Measurements from ENCODE around the gene PCCA. TPM values are rescaled to one million over a fixed set of nuclear protein-coding genes. Genes with fewer than 3 reads are reported as not detected.

PCCA gene
- polyA plus RNA-seq, 1 experiment = 3.0 TPM

DNA sequence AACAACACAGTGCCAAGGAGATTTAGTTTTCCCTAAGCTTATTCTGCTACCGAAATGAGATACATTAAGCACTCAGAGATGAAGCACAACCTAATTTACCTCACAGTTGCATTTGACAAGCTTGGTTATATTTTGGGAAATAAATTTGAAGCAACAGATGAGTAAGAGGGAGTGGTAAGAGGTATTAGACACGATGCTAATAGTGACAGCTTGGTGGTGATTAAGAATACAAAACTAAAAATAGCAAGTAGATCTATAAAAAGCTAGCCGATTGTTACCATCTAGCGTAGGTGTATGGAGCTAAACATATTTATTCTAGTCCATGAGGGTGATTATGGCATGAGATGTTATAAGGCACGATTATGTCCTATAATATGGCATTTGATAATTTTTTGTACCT lies 208.5 kb downstream of the PCCA start:
- TF ChIP-seq CTCF (IDR thresholded peaks at IDR 0.05; ENCODE audit: insufficient read depth, low read depth, low read length) = no peak
- H3K36me3 ChIP-seq (ENCODE audit: control insufficient read depth, insufficient read depth, low read length) = no peaks in the 10 kb centered on the region
- DNase-seq (ENCODE audit: low read depth) = no peak
- CTCF ChIA-PET = interaction anchor here (0.6 to 0.7 kb wide), 4 partner anchors 11 to 83 kb away, joined by 3 to 4 read pairs (median 4); no protein-coding TSS in a partner anchor
- POLR2A ChIA-PET = no interaction called here
- H3K4me3 ChIP-seq (ENCODE audit: low read depth, low read length) = no peak overlapping the region
- no peaks in the 10 kb centered on the region for H3K27me3 ChIP-seq (ENCODE audit: control insufficient read depth, insufficient read depth, low read length)

DNA sequence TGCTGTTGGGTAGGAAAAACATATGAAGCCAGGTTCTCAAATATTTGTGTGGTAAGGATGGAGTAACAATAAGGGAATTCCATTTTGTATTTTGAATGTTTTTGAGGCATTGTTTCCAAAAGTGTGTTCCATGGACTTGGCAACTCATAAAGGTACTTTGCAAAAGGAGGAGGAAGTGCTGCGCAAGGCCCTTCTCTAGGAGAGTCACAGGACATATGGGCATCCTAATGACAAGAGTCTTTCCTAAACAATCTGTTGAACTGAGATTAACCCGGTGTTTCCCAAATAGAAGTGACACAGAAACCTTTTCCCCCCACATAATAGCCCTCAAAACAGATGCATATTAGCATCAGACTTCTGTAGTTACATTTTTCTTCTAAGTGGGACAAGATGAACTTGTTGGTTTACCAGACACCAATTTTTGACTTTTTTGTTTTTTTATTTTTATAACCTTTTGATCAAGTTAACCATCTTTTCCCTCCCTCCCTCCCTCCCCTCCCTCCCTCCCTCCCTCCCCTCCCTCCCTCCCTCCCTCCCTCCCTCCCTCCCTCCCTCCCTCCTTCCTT lies 209.3 kb downstream of the PCCA start:
- CTCF ChIA-PET = interaction anchor here (0.6 to 0.9 kb wide), 3 partner anchors 12 to 64 kb away, joined by 3 to 5 read pairs (median 4); no protein-coding TSS in a partner anchor
- DNase-seq (ENCODE audit: low read depth) = no peak
- Histone ChIP-seq H3K27me3 (ENCODE audit: control insufficient read depth, insufficient read depth, low read length) (no peaks in the 10 kb centered on the region), H3K36me3 (ENCODE audit: control insufficient read depth, insufficient read depth, low read length) (no peaks in the 10 kb centered on the region), H3K4me3 (ENCODE audit: low read depth, low read length) (no peak overlapping the region)
- POLR2A ChIA-PET = no interaction called here
- no peak for TF ChIP-seq CTCF (IDR thresholded peaks at IDR 0.05; ENCODE audit: insufficient read depth, low read depth, low read length)

GRCh38 chr13:100298691-100299090 lies 209.8 kb downstream of the PCCA start:
- Histone ChIP-seq H3K27me3 (ENCODE audit: control insufficient read depth, insufficient read depth, low read length) (no peaks in the 10 kb centered on the region), H3K4me3 (ENCODE audit: low read depth, low read length) (no peak overlapping the region), H3K36me3 (ENCODE audit: control insufficient read depth, insufficient read depth, low read length) (no peaks in the 10 kb centered on the region)
- TF ChIP-seq CTCF (IDR thresholded peaks at IDR 0.05; ENCODE audit: insufficient read depth, low read depth, low read length) = no peak
- CTCF ChIA-PET = interaction anchor here (0.6 to 0.9 kb wide), 2 partner anchors 25 to 27 kb away, joined by 3 to 5 read pairs; no protein-coding TSS in a partner anchor
- no peak for DNase-seq (ENCODE audit: low read depth)
- POLR2A ChIA-PET = no interaction called here

- Histone ChIP-seq H3K4me3 (ENCODE audit: low read depth, low read length) (no peak overlapping the region), H3K36me3 (ENCODE audit: control insufficient read depth, insufficient read depth, low read length) (no peaks in the 10 kb centered on the region), H3K27me3 (ENCODE audit: control insufficient read depth, insufficient read depth, low read length) (no peaks in the 10 kb centered on the region)
- DNase-seq (ENCODE audit: low read depth) = no peak
- no peak for TF ChIP-seq CTCF (IDR thresholded peaks at IDR 0.05; ENCODE audit: insufficient read depth, low read depth, low read length)
- ChIA-PET POLR2A (no interaction called here), CTCF (no interaction called here)
These were observed 211.3 kb downstream of the PCCA start for GRCh38 chr13:100300243-100300642.

DNA sequence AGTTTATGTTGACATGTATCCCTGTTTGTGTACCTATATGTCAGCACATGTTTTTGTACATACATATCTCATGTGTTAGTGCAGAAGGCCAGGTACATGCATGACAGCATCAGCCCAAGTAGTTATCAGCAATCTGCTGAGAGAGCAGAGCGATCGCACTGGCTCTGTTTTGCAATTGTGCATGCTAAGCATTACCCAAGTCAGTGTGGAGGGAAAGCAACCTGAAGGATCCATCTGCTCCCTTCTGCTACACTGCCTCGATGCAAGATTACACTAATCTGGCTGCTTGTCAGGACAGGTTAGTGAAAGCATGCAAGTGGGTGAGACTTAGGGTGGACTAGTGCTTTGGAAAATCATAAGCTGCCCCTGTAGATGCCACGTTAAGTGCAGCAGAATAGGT lies 211.8 kb downstream of the PCCA start:
- H3K4me3 ChIP-seq (ENCODE audit: low read depth, low read length) = no peak overlapping the region
- CTCF ChIA-PET = no interaction called here
- POLR2A ChIA-PET = no interaction called here
- DNase-seq (ENCODE audit: low read depth) = no peak
- TF ChIP-seq CTCF (IDR thresholded peaks at IDR 0.05; ENCODE audit: insufficient read depth, low read depth, low read length) = no peak
- H3K27me3 ChIP-seq (ENCODE audit: control insufficient read depth, insufficient read depth, low read length) = no peaks in the 10 kb centered on the region
- H3K36me3 ChIP-seq (ENCODE audit: control insufficient read depth, insufficient read depth, low read length) = no peaks in the 10 kb centered on the region
